OCI-LY1 (cell line): Measurements from ENCODE around the gene CNPY4.

ENCODE experiments used
- CTCF ChIP-seq: fragments of 200-600 bp; sonication (generic), shearing (Covaris generic); IDR thresholded peaks from 2 replicates; pipeline ENCODE4 v1.5.1; 2017; ENCODE audit warnings: mild to moderate bottlenecking, antibody characterized with exemption, low read length, moderate library complexity, mixed read lengths
- EZH2 ChIP-seq: fragments of 200-600 bp; sonication (generic), shearing (Covaris generic); IDR thresholded peaks from 2 replicates; pipeline ENCODE4 v1.8.0; 2017; ENCODE audit warnings: borderline replicate concordance, mixed run types, mild to moderate bottlenecking, antibody characterized with exemption, low read length, moderate library complexity, mixed read lengths

DNA sequence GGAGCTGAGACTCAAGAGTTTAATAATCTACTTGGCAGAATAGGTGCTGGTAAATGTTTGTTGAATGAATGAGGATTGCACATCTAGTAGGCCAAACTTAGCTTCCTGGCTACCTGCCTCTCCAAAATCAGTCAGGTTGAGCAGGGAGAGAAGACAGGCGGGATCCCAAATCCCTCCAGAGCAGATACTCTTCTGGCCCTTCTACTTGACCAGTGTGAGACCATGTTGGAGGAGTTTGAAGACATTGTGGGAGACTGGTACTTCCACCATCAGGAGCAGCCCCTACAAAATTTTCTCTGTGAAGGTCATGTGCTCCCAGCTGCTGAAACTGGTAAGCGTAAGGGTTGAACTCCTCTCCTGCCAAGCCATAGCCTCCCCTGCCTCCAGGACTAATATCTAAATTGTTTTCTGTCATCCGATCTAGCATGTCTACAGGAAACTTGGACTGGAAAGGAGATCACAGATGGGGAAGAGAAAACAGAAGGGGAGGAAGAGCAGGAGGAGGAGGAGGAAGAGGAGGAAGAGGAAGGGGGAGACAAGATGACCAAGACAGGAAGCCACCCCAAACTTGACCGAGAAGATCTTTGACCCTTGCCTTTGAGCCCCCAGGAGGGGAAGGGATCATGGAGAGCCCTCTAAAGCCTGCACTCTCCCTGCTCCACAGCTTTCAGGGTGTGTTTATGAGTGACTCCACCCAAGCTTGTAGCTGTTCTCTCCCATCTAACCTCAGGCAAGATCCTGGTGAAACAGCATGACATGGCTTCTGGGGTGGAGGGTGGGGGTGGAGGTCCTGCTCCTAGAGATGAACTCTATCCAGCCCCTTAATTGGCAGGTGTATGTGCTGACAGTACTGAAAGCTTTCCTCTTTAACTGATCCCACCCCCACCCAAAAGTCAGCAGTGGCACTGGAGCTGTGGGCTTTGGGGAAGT lies 5.1 kb downstream of the CNPY4 start:
- TF ChIP-seq CTCF = no peak
- TF ChIP-seq EZH2 = no peak
